HepG2 (cell line): ENCODE data around the gene CMC4. TPM values are rescaled to one million over a fixed set of nuclear protein-coding genes. Genes with fewer than 3 reads are reported as not detected.

Source experiments
- ADNP ChIP-seq: sonication (generic); formaldehyde crosslinking; IDR thresholded peaks from 2 replicates; pipeline ENCODE4 v1.4.0; 2020; ENCODE audit warnings: missing genetic modification reagents
- ATF7 ChIP-seq, 2 experiments: fragments of 450-650 bp in 1 of 2; sonication (generic) in 1 of 2; formaldehyde crosslinking in 1 of 2; IDR thresholded peaks; 2 replicates each; pipeline versions ENCODE4 v1.4.0 to v1.6.1; 2016 to 2020; ENCODE audit warnings: antibody characterized with exemption in 1 of 2, mild to moderate bottlenecking in 1 of 2, missing genetic modification reagents in 1 of 2
- CENPX ChIP-seq: sonication (generic); formaldehyde crosslinking; IDR thresholded peaks from 2 replicates; pipeline ENCODE4 v1.9.0; 2021; ENCODE audit warnings: mild to moderate bottlenecking, missing genetic modification reagents, moderate library complexity
- IRF9 ChIP-seq: sonication (generic); formaldehyde crosslinking; IDR thresholded peaks from 2 replicates; pipeline ENCODE4 v1.8.0; 2022; ENCODE audit warnings: missing genetic modification reagents, mild to moderate bottlenecking, borderline replicate concordance
- MAZ ChIP-seq, 2 experiments: sonication (generic) in 1 of 2; formaldehyde crosslinking in 1 of 2; IDR thresholded peaks; 2 replicates each; pipeline versions ENCODE4 v1.5.0 to v1.6.1; 2012 to 2020; ENCODE audit warnings: low read depth in 2 of 2, mild to moderate bottlenecking in 2 of 2, borderline replicate concordance in 1 of 2, improper control_type of control experiment in 1 of 2, low read length in 1 of 2, missing genetic modification reagents in 1 of 2, moderate library complexity in 1 of 2
- NONO ChIP-seq, 2 experiments: fragments of 450-650 bp in 1 of 2; sonication (generic) in 1 of 2; formaldehyde crosslinking in 1 of 2; IDR thresholded peaks in 1 of 2; conservative IDR thresholded peaks in 1 of 2; 2 replicates each; pipeline versions ENCODE4 v1.6.1 to v1.8.0; 2017 to 2022; ENCODE audit warnings: mild to moderate bottlenecking in 1 of 2, missing genetic modification reagents in 1 of 2, moderate library complexity in 1 of 2
- POLR2AphosphoS5 ChIP-seq: IDR thresholded peaks from 2 replicates; pipeline ENCODE4 v1.6.1; 2012; ENCODE audit warnings: low read depth, low read length
- POLR2G ChIP-seq: fragments of 200-400 bp; formaldehyde crosslinking; IDR thresholded peaks from 2 replicates; pipeline ENCODE4 v1.6.1; 2018; ENCODE audit warnings: mild to moderate bottlenecking, low read depth, low read length, moderate library complexity
- RELA ChIP-seq: sonication (generic); formaldehyde crosslinking; IDR thresholded peaks from 2 replicates; pipeline ENCODE4 v1.4.0; 2020; ENCODE audit warnings: missing genetic modification reagents
- SNRNP70 ChIP-seq: fragments of 200-400 bp; formaldehyde crosslinking; IDR thresholded peaks from 2 replicates; pipeline ENCODE4 v1.6.1; 2017; ENCODE audit warnings: mild to moderate bottlenecking, low read depth, low read length, moderate library complexity
- TAF1 ChIP-seq: sonication (generic); formaldehyde crosslinking; IDR thresholded peaks from 2 replicates; pipeline ENCODE4 v1.4.0; 2020; ENCODE audit warnings: missing genetic modification reagents
- TGIF2 ChIP-seq: IDR thresholded peaks from 2 replicates; pipeline ENCODE4 v1.6.1; 2016; ENCODE audit warnings: control low read depth, missing compliant biosample characterization
- THAP7 ChIP-seq: sonication (generic); formaldehyde crosslinking; IDR thresholded peaks from 2 replicates; pipeline ENCODE4 v1.8.1; 2023; ENCODE audit warnings: mild to moderate bottlenecking, missing genetic modification reagents
- ZBTB14 ChIP-seq: sonication (generic); formaldehyde crosslinking; IDR thresholded peaks from 2 replicates; pipeline ENCODE4 v1.4.0; 2020; ENCODE audit warnings: missing genetic modification reagents
- ZFP90 ChIP-seq: sonication (generic); formaldehyde crosslinking; IDR thresholded peaks from 2 replicates; pipeline ENCODE4 v1.8.0; 2022; ENCODE audit warnings: missing genetic modification reagents, mild to moderate bottlenecking, inconsistent platforms, borderline replicate concordance
- ZNF138 ChIP-seq: sonication (generic); formaldehyde crosslinking; IDR thresholded peaks from 2 replicates; pipeline ENCODE4 v1.5.0; 2020; ENCODE audit warnings: mild to moderate bottlenecking, low read depth, missing genetic modification reagents
- ZNF616 ChIP-seq: sonication (generic); formaldehyde crosslinking; IDR thresholded peaks from 2 replicates; pipeline ENCODE4 v1.5.0; 2020; ENCODE audit warnings: low read depth, mild to moderate bottlenecking, missing genetic modification reagents
- ZNF776 ChIP-seq: sonication (generic); formaldehyde crosslinking; IDR thresholded peaks from 2 replicates; pipeline ENCODE4 v1.4.0; 2020; ENCODE audit warnings: mild to moderate bottlenecking, missing genetic modification reagents
- ZNF782 ChIP-seq: sonication (generic); formaldehyde crosslinking; IDR thresholded peaks from 2 replicates; pipeline ENCODE4 v1.4.0; 2020; ENCODE audit warnings: missing genetic modification reagents, mild to moderate bottlenecking, borderline replicate concordance
- polyA plus RNA-seq, 8 experiments: library from polyadenylated mRNA; depleted of rRNA in 3 of 8; stranded (reverse) in 7 of 8; unstranded in 1 of 8; fragments of >200 nt; fragmentation: Illumina TruSeq in 4 of 8; extraction: Trizol in 4 of 8; gene quantifications; 2 replicates each; pipeline versions ENCODE4 v1.2.1 to v1.2.3, GENCODE V29; 2011 to 2016; ENCODE audit warnings: low read depth in 4 of 8, missing spikeins in 1 of 8, mixed read lengths in 1 of 8; ENCODE audit not compliant: insufficient read depth in 1 of 8
- total RNA-seq, 5 experiments: library from RNA; depleted of rRNA; stranded (reverse); fragments of >200 nt; fragmentation: Illumina TruSeq; extraction: Trizol; gene quantifications; 2 replicates each; pipeline ENCODE4 v1.2.3, GENCODE V29; 2016; ENCODE audit warnings: low read depth in 1 of 5
- TF ChIP-seq, protein P1 (sequence below): conservative IDR thresholded peaks from 2 replicates; pipeline ENCODE4 v1.6.1; 2018; ENCODE audit warnings: missing genetic modification reagents
- TF ChIP-seq, protein P2 (sequence below): sonication (generic); formaldehyde crosslinking; IDR thresholded peaks from 2 replicates; pipeline ENCODE4 v1.8.0; 2022; ENCODE audit warnings: mild to moderate bottlenecking, missing genetic modification reagents
- TF ChIP-seq, protein P3 (sequence below): sonication (generic); formaldehyde crosslinking; IDR thresholded peaks from 2 replicates; pipeline ENCODE4 v1.8.1; 2022; ENCODE audit warnings: mild to moderate bottlenecking, missing genetic modification reagents

Gene CMC4
- total and polyA plus RNA-seq, 2 of the 13 experiments (the other 11 are each of a cell fraction or from before 2014, with no cell fraction given): 5.6 to 11.5 TPM

DNA sequence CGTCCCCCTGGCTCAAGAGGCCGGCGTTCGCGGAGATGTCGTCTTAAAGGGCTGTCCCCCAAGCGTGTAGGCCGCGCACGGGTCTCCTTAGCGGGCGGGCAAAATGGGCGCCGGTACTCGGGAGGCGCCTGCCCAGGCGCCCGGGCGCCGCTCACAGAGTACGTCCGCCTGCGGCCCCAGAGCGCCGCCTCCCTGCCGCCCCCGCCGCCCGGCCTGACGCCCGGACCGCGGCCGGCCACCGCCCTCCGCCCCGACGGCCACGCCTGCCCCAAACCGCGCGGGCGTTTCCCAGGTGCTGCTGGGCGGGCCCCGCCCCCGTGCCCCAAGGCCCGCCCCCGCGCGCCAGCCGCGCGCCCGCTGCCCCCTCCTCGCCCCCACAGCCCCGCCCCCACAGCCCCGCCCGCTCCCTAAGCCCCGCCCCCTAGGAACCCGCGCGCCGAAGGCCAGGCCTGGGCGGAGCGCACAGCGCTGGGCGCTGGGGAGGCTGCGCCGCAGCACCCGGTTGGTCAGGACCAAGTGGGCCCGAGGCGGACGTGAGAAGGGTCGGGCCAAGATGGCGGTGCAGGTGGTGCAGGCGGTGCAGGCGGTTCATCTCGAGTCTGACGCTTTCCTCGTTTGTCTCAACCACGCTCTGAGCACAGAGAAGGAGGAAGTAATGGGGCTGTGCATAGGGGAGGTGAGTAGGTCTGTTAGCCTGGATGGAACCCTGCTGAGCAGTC lies at the start of gene CMC4, which contains the start of the genes BRCC3 and MTCP1 (continued):
- TF ChIP-seq ZBTB14: no peak
- TF ChIP-seq NONO (IDR thresholded peaks at IDR 0.05): no peak
- peak; percentile 54 for TF ChIP-seq NONO (CRISPR knock-in tag; conservative IDR thresholded peaks at IDR 0.05)
- no peak for TF ChIP-seq TGIF2 (CRISPR knock-in tag)
- TF ChIP-seq ADNP: no peak
- TF ChIP-seq SNRNP70: no peak
- peak; percentile 86 for TF ChIP-seq TAF1
- no peak for TF ChIP-seq ATF7 (IDR thresholded peaks at IDR 0.05)
- no peak for TF ChIP-seq ATF7 (CRISPR knock-in tag; IDR thresholded peaks at IDR 0.05)
- no peak for TF ChIP-seq ZNF138 (CRISPR knock-in tag)
- peak; percentile 81 for TF ChIP-seq POLR2AphosphoS5
- no peak for TF ChIP-seq ZNF782
- no peak for TF ChIP-seq ZNF616 (CRISPR knock-in tag)
- no peak for TF ChIP-seq CENPX (CRISPR knock-in tag)
- TF ChIP-seq ZFP90 (CRISPR knock-in tag): no peak
- TF ChIP-seq POLR2G: peak; percentile 85
- 0 out of 2 replicates have a peak, but pooled peaks have one; percentile 46 for TF ChIP-seq ZNF776 (CRISPR knock-in tag)
- TF ChIP-seq MAZ (IDR thresholded peaks at IDR 0.05; ENCODE audit: borderline replicate concordance, low read depth, low read length): no peak
- TF ChIP-seq MAZ (CRISPR knock-in tag; IDR thresholded peaks at IDR 0.05; ENCODE audit: low read depth): peak; percentile 79
- no peak for TF ChIP-seq THAP7 (CRISPR knock-in tag)
- TF ChIP-seq, protein P1, sequence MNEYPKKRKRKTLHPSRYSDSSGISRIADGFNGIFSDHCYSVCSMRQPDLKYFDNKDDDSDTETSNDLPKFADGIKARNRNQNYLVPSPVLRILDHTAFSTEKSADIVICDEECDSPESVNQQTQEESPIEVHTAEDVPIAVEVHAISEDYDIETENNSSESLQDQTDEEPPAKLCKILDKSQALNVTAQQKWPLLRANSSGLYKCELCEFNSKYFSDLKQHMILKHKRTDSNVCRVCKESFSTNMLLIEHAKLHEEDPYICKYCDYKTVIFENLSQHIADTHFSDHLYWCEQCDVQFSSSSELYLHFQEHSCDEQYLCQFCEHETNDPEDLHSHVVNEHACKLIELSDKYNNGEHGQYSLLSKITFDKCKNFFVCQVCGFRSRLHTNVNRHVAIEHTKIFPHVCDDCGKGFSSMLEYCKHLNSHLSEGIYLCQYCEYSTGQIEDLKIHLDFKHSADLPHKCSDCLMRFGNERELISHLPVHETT (CRISPR knock-in tag): no peak; the same call in 1 of the 2 replicates
- TF ChIP-seq, protein P2, sequence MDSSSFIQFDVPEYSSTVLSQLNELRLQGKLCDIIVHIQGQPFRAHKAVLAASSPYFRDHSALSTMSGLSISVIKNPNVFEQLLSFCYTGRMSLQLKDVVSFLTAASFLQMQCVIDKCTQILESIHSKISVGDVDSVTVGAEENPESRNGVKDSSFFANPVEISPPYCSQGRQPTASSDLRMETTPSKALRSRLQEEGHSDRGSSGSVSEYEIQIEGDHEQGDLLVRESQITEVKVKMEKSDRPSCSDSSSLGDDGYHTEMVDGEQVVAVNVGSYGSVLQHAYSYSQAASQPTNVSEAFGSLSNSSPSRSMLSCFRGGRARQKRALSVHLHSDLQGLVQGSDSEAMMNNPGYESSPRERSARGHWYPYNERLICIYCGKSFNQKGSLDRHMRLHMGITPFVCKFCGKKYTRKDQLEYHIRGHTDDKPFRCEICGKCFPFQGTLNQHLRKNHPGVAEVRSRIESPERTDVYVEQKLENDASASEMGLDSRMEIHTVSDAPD (CRISPR knock-in tag): no peak
- no peak for TF ChIP-seq RELA (CRISPR knock-in tag)
- no peak for TF ChIP-seq IRF9
- TF ChIP-seq, protein P3, sequence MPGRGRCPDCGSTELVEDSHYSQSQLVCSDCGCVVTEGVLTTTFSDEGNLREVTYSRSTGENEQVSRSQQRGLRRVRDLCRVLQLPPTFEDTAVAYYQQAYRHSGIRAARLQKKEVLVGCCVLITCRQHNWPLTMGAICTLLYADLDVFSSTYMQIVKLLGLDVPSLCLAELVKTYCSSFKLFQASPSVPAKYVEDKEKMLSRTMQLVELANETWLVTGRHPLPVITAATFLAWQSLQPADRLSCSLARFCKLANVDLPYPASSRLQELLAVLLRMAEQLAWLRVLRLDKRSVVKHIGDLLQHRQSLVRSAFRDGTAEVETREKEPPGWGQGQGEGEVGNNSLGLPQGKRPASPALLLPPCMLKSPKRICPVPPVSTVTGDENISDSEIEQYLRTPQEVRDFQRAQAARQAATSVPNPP (CRISPR knock-in tag): no peak
